HepG2 (cell line): Measurements from ENCODE around the gene KLHL12. TPM values are rescaled to one million over a fixed set of nuclear protein-coding genes. Genes with fewer than 3 reads are reported as not detected.

ENCODE experiments used
- ARID2 ChIP-seq: sonication (generic); formaldehyde crosslinking; IDR thresholded peaks from 2 replicates; pipeline ENCODE4 v1.8.1; 2022; ENCODE audit warnings: mild to moderate bottlenecking, missing genetic modification reagents, borderline replicate concordance
- E2F5 ChIP-seq: sonication (generic); formaldehyde crosslinking; conservative IDR thresholded peaks from 2 replicates; pipeline ENCODE4 v1.4.0; 2020; ENCODE audit warnings: missing genetic modification reagents
- HNRNPL ChIP-seq: fragments of 200-400 bp; formaldehyde crosslinking; IDR thresholded peaks from 2 replicates; pipeline ENCODE4 v1.6.1; 2017; ENCODE audit warnings: mild to moderate bottlenecking, low read depth, low read length
- KLF11 ChIP-seq: IDR thresholded peaks from 2 replicates; pipeline ENCODE4 v1.6.1; 2016; ENCODE audit warnings: missing compliant biosample characterization
- PHB2 ChIP-seq: fragments of 450-650 bp; IDR thresholded peaks from 2 replicates; pipeline ENCODE4 v1.6.1; 2018; ENCODE audit not compliant: partially characterized antibody
- PLRG1 ChIP-seq: fragments of 450-650 bp; conservative IDR thresholded peaks from 2 replicates; pipeline ENCODE4 v1.6.1; 2016
- SIN3B ChIP-seq: fragments of 150-350 bp; IDR thresholded peaks from 2 replicates; pipeline ENCODE4 v1.6.1; 2014; ENCODE audit warnings: low read length
- TEAD3 ChIP-seq: optimal IDR thresholded peaks from 2 replicates; pipeline ENCODE3; 2016; ENCODE audit warnings: borderline replicate concordance
- THAP9 ChIP-seq: sonication (generic); formaldehyde crosslinking; IDR thresholded peaks from 2 replicates; pipeline ENCODE4; 2020; ENCODE audit warnings: missing genetic modification reagents, mild to moderate bottlenecking, borderline replicate concordance
- XRCC5 ChIP-seq: fragments of 200-400 bp; formaldehyde crosslinking; optimal IDR thresholded peaks from 2 replicates; pipeline ENCODE3; 2017; ENCODE audit warnings: mild to moderate bottlenecking, low read length
- ZFP1 ChIP-seq: IDR thresholded peaks from 2 replicates; pipeline ENCODE4 v1.6.1; 2016
- ZFP36L1 ChIP-seq: sonication (generic); formaldehyde crosslinking; IDR thresholded peaks from 2 replicates; pipeline ENCODE4 v1.8.0; 2022; ENCODE audit warnings: mild to moderate bottlenecking, missing genetic modification reagents, moderate library complexity
- ZFP41 ChIP-seq: sonication (generic); formaldehyde crosslinking; IDR thresholded peaks from 2 replicates; pipeline ENCODE4 v1.4.0; 2020; ENCODE audit warnings: mild to moderate bottlenecking, missing genetic modification reagents, borderline replicate concordance
- ZIK1 ChIP-seq: sonication (generic); formaldehyde crosslinking; IDR thresholded peaks from 2 replicates; pipeline ENCODE4 v1.5.0; 2020; ENCODE audit warnings: mild to moderate bottlenecking, low read depth, missing genetic modification reagents, borderline replicate concordance
- ZMAT5 ChIP-seq: sonication (generic); formaldehyde crosslinking; IDR thresholded peaks from 2 replicates; pipeline ENCODE4 v1.5.0; 2020; ENCODE audit warnings: mild to moderate bottlenecking, low read depth, missing genetic modification reagents, borderline replicate concordance
- ZNF441 ChIP-seq: sonication (generic); formaldehyde crosslinking; IDR thresholded peaks from 2 replicates; pipeline ENCODE4 v1.7.0; 2021; ENCODE audit warnings: missing genetic modification reagents, borderline replicate concordance
- ZSCAN9 ChIP-seq: IDR thresholded peaks from 2 replicates; pipeline ENCODE4 v1.6.1; 2016; ENCODE audit warnings: borderline replicate concordance
- polyA plus RNA-seq, 8 experiments: library from polyadenylated mRNA; depleted of rRNA in 3 of 8; stranded (reverse) in 7 of 8; unstranded in 1 of 8; fragments of >200 nt; fragmentation: Illumina TruSeq in 4 of 8; extraction: Trizol in 4 of 8; gene quantifications; 2 replicates each; pipeline versions ENCODE4 v1.2.1 to v1.2.3, GENCODE V29; 2011 to 2016; ENCODE audit warnings: low read depth in 4 of 8, missing spikeins in 1 of 8, mixed read lengths in 1 of 8; ENCODE audit not compliant: insufficient read depth in 1 of 8
- total RNA-seq, 5 experiments: library from RNA; depleted of rRNA; stranded (reverse); fragments of >200 nt; fragmentation: Illumina TruSeq; extraction: Trizol; gene quantifications; 2 replicates each; pipeline ENCODE4 v1.2.3, GENCODE V29; 2016; ENCODE audit warnings: low read depth in 1 of 5
- TF ChIP-seq, protein P1 (sequence below): sonication (generic); formaldehyde crosslinking; IDR thresholded peaks from 2 replicates; pipeline ENCODE4 v1.4.0; 2020; ENCODE audit warnings: missing genetic modification reagents
- TF ChIP-seq, protein P2 (sequence below): sonication (generic); formaldehyde crosslinking; IDR thresholded peaks from 2 replicates; pipeline ENCODE4 v1.4.0; 2020; ENCODE audit warnings: missing genetic modification reagents

KLHL12 gene
- total and polyA plus RNA-seq, 2 of the 13 experiments (the other 11 are each of a cell fraction or from before 2014, with no cell fraction given): 19.2 to 25.2 TPM

DNA sequence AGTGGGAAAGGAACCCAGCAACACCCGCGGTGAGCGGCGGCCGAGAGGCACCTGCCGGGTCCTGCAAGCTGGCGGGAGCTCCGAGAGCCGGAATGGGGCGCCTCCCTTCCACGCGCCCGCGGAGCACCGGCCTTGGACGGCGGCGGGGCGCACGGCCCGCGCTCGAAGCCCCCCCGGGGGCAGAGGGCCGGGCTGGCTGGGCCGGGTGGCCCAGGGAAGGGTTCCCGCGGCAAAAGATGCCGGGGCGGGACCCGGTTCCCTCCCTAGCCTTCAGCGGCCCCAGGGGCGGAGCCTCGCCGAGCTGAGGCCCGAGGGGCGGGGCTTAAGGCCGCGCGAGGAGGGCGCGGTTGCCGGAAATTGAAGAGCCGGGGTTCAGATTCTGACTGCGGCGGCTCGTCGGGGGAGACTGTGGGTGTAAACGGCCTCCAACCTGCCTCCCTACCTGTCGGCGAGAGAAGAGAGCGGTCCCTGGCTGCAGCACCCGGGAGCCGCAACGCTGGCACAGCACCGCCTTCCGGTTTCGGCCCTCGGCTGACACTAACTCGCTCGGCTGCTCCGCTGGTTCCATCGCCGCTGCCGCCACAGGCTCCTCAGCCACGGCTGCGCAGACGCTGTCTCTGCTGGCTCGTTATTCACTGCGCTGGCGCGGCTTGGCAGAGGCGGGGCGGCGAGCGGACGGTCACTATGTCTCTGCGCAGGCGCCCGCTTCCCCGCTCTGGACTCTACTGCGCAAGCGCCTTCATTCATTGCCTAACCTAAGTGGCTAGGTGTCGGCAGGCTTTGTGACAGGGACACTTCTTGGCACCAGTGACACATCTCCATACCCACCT, 38.3 kb downstream of the KLHL12 start, which contains the start of gene RABIF (continued):
- TF ChIP-seq, protein P1, sequence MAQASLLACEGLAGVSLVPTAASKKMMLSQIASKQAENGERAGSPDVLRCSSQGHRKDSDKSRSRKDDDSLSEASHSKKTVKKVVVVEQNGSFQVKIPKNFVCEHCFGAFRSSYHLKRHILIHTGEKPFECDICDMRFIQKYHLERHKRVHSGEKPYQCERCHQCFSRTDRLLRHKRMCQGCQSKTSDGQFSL (CRISPR knock-in tag): 0 out of 2 replicates have a peak, but pooled peaks have one; percentile 10
- TF ChIP-seq PLRG1 (no peak), ZIK1 (CRISPR knock-in tag) (no peak), XRCC5 (peak; percentile 58), E2F5 (CRISPR knock-in tag) (no peak; the same call in 1 of the 2 replicates), KLF11 (no peak), ARID2 (CRISPR knock-in tag) (no peak), SIN3B (no peak), PHB2 (no peak), ZFP1 (CRISPR knock-in tag) (no peak; the same call in 1 of the 2 replicates), ZMAT5 (CRISPR knock-in tag) (no peak), ZSCAN9 (CRISPR knock-in tag) (no peak), ZFP41 (no peak), ZNF441 (CRISPR knock-in tag) (peak; percentile 75; the same call in 1 of the 2 replicates), TEAD3 (CRISPR knock-in tag) (peak; percentile 72), HNRNPL (0 out of 2 replicates have a peak, but pooled peaks have one; percentile 39), THAP9 (CRISPR knock-in tag) (peak; percentile 69; the same call in 1 of the 2 replicates), ZFP36L1 (CRISPR knock-in tag) (no peak)
- TF ChIP-seq, protein P2, sequence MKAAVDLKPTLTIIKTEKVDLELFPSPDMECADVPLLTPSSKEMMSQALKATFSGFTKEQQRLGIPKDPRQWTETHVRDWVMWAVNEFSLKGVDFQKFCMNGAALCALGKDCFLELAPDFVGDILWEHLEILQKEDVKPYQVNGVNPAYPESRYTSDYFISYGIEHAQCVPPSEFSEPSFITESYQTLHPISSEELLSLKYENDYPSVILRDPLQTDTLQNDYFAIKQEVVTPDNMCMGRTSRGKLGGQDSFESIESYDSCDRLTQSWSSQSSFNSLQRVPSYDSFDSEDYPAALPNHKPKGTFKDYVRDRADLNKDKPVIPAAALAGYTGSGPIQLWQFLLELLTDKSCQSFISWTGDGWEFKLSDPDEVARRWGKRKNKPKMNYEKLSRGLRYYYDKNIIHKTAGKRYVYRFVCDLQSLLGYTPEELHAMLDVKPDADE (CRISPR knock-in tag): peak; percentile 42; the same call in 1 of the 2 replicates
